Glutamatergic neuron (in vitro differentiated cells): ENCODE results near the gene FBXO42. TPM values are rescaled to one million over a fixed set of nuclear protein-coding genes. Genes with fewer than 3 reads are reported as not detected.

Source experiments
- DNase-seq: peaks from one replicate; pipeline ENCODE4 v3.0.0; 2022
- H3K27ac Mint-ChIP-seq: one replicate; pipeline ENCODE4 v1.8.0; 2020; ENCODE audit warnings: mild to moderate bottlenecking, mixed read lengths, inconsistent platforms; ENCODE audit not compliant: unreplicated experiment
- H3K27me3 Mint-ChIP-seq: one replicate; pipeline ENCODE4 v1.8.0; 2020; ENCODE audit warnings: mild to moderate bottlenecking, moderate library complexity, mixed read lengths, inconsistent platforms; ENCODE audit not compliant: unreplicated experiment
- H3K36me3 Mint-ChIP-seq: one replicate; pipeline ENCODE4 v1.8.0; 2020; ENCODE audit warnings: mild to moderate bottlenecking, mixed read lengths, inconsistent platforms; ENCODE audit not compliant: unreplicated experiment
- H3K4me1 Mint-ChIP-seq: one replicate; pipeline ENCODE4 v1.8.0; 2020; ENCODE audit warnings: mild to moderate bottlenecking, low read depth, mixed read lengths, inconsistent platforms; ENCODE audit not compliant: unreplicated experiment
- H3K4me3 Mint-ChIP-seq: one replicate; pipeline ENCODE4 v1.8.0; 2020; ENCODE audit warnings: mild to moderate bottlenecking, mixed read lengths, inconsistent platforms; ENCODE audit not compliant: unreplicated experiment
- H3K9me3 Mint-ChIP-seq: one replicate; pipeline ENCODE4 v1.8.0; 2020; ENCODE audit warnings: mild to moderate bottlenecking, moderate library complexity, mixed read lengths, inconsistent platforms; ENCODE audit not compliant: unreplicated experiment
- CTCF ChIP-seq: fragments of 200-600 bp; sonication (generic); IDR thresholded peaks from one replicate; pipeline ENCODE4 v1.5.0; 2021; ENCODE audit not compliant: partially characterized antibody, unreplicated experiment
- total RNA-seq: library from RNA; stranded (reverse); fragmentation: NEBNext Ultra II Directional; extraction: Animal tissue kit (Norgen Biotek cat#: 25700); gene quantifications from one replicate; pipeline ENCODE4 v1.2.1, GENCODE V29; 2021; ENCODE audit not compliant: unreplicated experiment

Gene FBXO42
- total RNA-seq, 1 donor from 2014 or later = 27.7 TPM

GRCh38 chr1:16394977-16395376 lies 42.7 kb upstream of the FBXO42 start:
- no peak for TF ChIP-seq CTCF
- H3K36me3 Mint-ChIP-seq = no peaks in the 10 kb centered on the region
- peaks cover 36% of the 10 kb centered on the region for H3K4me1 Mint-ChIP-seq
- no peak for DNase-seq
- no peak overlapping the region for H3K27ac Mint-ChIP-seq
- peaks cover 6% of the 10 kb centered on the region for H3K27me3 Mint-ChIP-seq
- no peak overlapping the region for H3K4me3 Mint-ChIP-seq
- H3K9me3 Mint-ChIP-seq = peaks cover 7% of the 10 kb centered on the region

- H3K27me3 Mint-ChIP-seq = peaks cover 5% of the 10 kb centered on the region
- no peak overlapping the region for H3K4me3 Mint-ChIP-seq
- H3K27ac Mint-ChIP-seq = no peak overlapping the region
- TF ChIP-seq CTCF = no peak
- no peaks in the 10 kb centered on the region for H3K36me3 Mint-ChIP-seq
- peaks cover 33% of the 10 kb centered on the region for H3K4me1 Mint-ChIP-seq
- H3K9me3 Mint-ChIP-seq = peaks cover 7% of the 10 kb centered on the region
- DNase-seq = no peak
Observed at GRCh38 chr1:16393570-16394521, 41.6 kb upstream of the FBXO42 start.

- Mint-ChIP-seq H3K9me3 (peaks cover 1% of the 10 kb centered on the region), H3K4me3 (no peak overlapping the region), H3K4me1 (peaks cover 27% of the 10 kb centered on the region), H3K27ac (no peak overlapping the region), H3K36me3 (no peaks in the 10 kb centered on the region), H3K27me3 (no peaks in the 10 kb centered on the region)
- no peak for TF ChIP-seq CTCF
- DNase-seq = no peak
Observed at GRCh38 chr1:16392740-16393569, 40.7 kb upstream of the FBXO42 start.

- no peak for TF ChIP-seq CTCF
- H3K4me1 Mint-ChIP-seq = peaks cover 24% of the 10 kb centered on the region
- no peaks in the 10 kb centered on the region for H3K36me3 Mint-ChIP-seq
- H3K27ac Mint-ChIP-seq = no peak overlapping the region
- H3K27me3 Mint-ChIP-seq = no peaks in the 10 kb centered on the region
- DNase-seq = no peak
- no peak overlapping the region for H3K4me3 Mint-ChIP-seq
- peaks cover 1% of the 10 kb centered on the region for H3K9me3 Mint-ChIP-seq
Observed at GRCh38 chr1:16391411-16391810, 39.1 kb upstream of the FBXO42 start.
